Sigmoid colon (tissue), 7 donors: ENCODE results near the gene GNG13. TPM values are rescaled to one million over a fixed set of nuclear protein-coding genes. Genes with fewer than 3 reads are reported as not detected.

ENCODE experiments used
- DNase-seq: peaks from one replicate; pipeline ENCODE4 v3.0.0-alpha.2; 2019
- H3K27ac ChIP-seq, 4 donors: fragments of 200-600 bp; sonication (generic); one replicate each; pipeline ENCODE4 v1.5.1; 2016 to 2019; ENCODE audit warnings: mild to moderate bottlenecking in 1 of 4
- H3K27me3 ChIP-seq, 3 donors: fragments of 200-600 bp; sonication (generic); one replicate each; pipeline ENCODE4 v1.5.1; 2019; ENCODE audit warnings: mild to moderate bottlenecking in 1 of 3
- H3K36me3 ChIP-seq, 4 donors: fragments of 200-600 bp; sonication (generic); one replicate each; pipeline ENCODE4 v1.5.1; 2016 to 2019
- H3K4me1 ChIP-seq, 4 donors: fragments of 200-600 bp; sonication (generic); one replicate each; pipeline ENCODE4 v1.5.1; 2017 to 2019
- H3K4me3 ChIP-seq, 4 donors: fragments of 200-600 bp; sonication (generic); one replicate each; pipeline ENCODE4 v1.5.1; 2017 to 2019; ENCODE audit warnings: mild to moderate bottlenecking in 2 of 4, moderate library complexity in 1 of 4
- H3K9me3 ChIP-seq, 4 donors: fragments of 200-600 bp in 3 of 4; sonication (generic) in 3 of 4; one replicate each; pipeline versions ENCODE4 v1.5.1 to v1.6.1; 2013 to 2019
- CTCF ChIP-seq, 4 experiments: fragments of 450-650 bp in 3 of 4; fragments of 200-600 bp in 1 of 4; IDR thresholded peaks; one replicate each; pipeline ENCODE4 v1.5.1; 2016 to 2019; ENCODE audit warnings: antibody characterized with exemption in 4 of 4, mild to moderate bottlenecking in 3 of 4, moderate library complexity in 2 of 4
- EP300 ChIP-seq, 4 donors: sonication (generic); formaldehyde crosslinking; IDR thresholded peaks; one replicate each; pipeline ENCODE4 v1.6.1; 2017; ENCODE audit warnings: antibody characterized with exemption in 4 of 4
- POLR2A ChIP-seq, 2 donors: fragments of 450-650 bp; IDR thresholded peaks; one replicate each; pipeline ENCODE4 v1.6.1; 2016; ENCODE audit warnings: antibody characterized with exemption in 2 of 2, mild to moderate bottlenecking in 2 of 2, moderate library complexity in 2 of 2
- POLR2AphosphoS5 ChIP-seq, 4 donors: sonication (generic); formaldehyde crosslinking; IDR thresholded peaks; one replicate each; pipeline ENCODE4 v1.6.1; 2017; ENCODE audit warnings: antibody characterized with exemption in 4 of 4
- WGBS, 2 donors: extraction: QIAGEN DNeasy Blood & Tissue Kit; methylation state at CpG; one replicate each; pipeline ENCODE4 v1.1.7; 2013; 5-methylcytosine and 5-hydroxymethylcytosine counted together
- intact Hi-C: fragments of 100-400 bp; cut with DNase I; formaldehyde crosslinking; loops from one replicate; pipeline ENCODE4 v1.15.1; 2023
- polyA plus RNA-seq, 3 donors: library from polyadenylated mRNA; stranded (reverse); fragments of 200-250 nt; gene quantifications; one replicate each; pipeline ENCODE4 v1.2.3, GENCODE V29; 2013
- total RNA-seq, 4 donors: library from RNA; depleted of rRNA; stranded (reverse); fragments of >200 nt; gene quantifications; one replicate each; pipeline ENCODE4 v1.1.0, GENCODE V29; 2016
- donor health status: healthy with polysubstance abuse.
- donor health status: Bipolar disorder and iron deficiency.
- donor health status: healthy.

The GNG13 gene
- total and polyA plus RNA-seq, 7 donors: 0.47 to 1.2 (median 0.92) TPM; not detected in 4

GRCh38 chr16:800834-801511, 439 bp upstream of the GNG13 start:
- Histone ChIP-seq H3K27ac (no peak overlapping the region), H3K27me3 (peaks cover 19 to 81% (median 57%) of the 10 kb centered on the region in 3 donors), H3K36me3 (no peaks in the 10 kb centered on the region), H3K4me3 (no peak overlapping the region), H3K4me1 (peaks cover 0 to 5% (median under 1%) of the 10 kb centered on the region in 4 donors), H3K9me3 (peaks cover 0 to 3% (median 0%) of the 10 kb centered on the region in 4 donors)
- no peak for DNase-seq
- 12 to 14% methylated on average over 17 of the region's 17 CpGs for WGBS, 2 donors
- intact Hi-C loops: no loop called here
- TF ChIP-seq CTCF (IDR thresholded peaks at IDR 0.05): no peak
- no peak for TF ChIP-seq POLR2A (IDR thresholded peaks at IDR 0.05)
- no peak for TF ChIP-seq POLR2AphosphoS5 (IDR thresholded peaks at IDR 0.05)
- TF ChIP-seq EP300 (IDR thresholded peaks at IDR 0.05): no peak

- 48 to 60% methylated on average over 22 of the region's 22 CpGs for WGBS, 2 donors
- no peak for DNase-seq
- H3K27me3 ChIP-seq: peaks cover 19 to 80% (median 57%) of the 10 kb centered on the region in 3 donors
These were observed 1.2 kb downstream of the GNG13 start for GRCh38 chr16:799111-799947.

GRCh38 chr16:798666-799065, 1.9 kb downstream of the GNG13 start:
- DNase-seq: no peak
- intact Hi-C loops: no loop called here
- no peak overlapping the region for H3K27ac ChIP-seq
- peaks cover 19 to 78% (median 57%) of the 10 kb centered on the region in 3 donors for H3K27me3 ChIP-seq
- H3K4me3 ChIP-seq: no peak overlapping the region
- H3K9me3 ChIP-seq: peaks cover 0 to 3% (median 0%) of the 10 kb centered on the region in 4 donors
- H3K36me3 ChIP-seq: no peaks in the 10 kb centered on the region
- TF ChIP-seq CTCF (IDR thresholded peaks at IDR 0.05) (no peak), EP300 (IDR thresholded peaks at IDR 0.05) (no peak), POLR2AphosphoS5 (IDR thresholded peaks at IDR 0.05) (no peak), POLR2A (IDR thresholded peaks at IDR 0.05) (no peak)
- no peaks in the 10 kb centered on the region for H3K4me1 ChIP-seq
- WGBS, 2 donors: 83 to 87% methylated on average over 19 of the region's 19 CpGs

More at GRCh38 chr16:799111-799947, 1.2 kb downstream of the GNG13 start:
- Histone ChIP-seq H3K9me3 (peaks cover 0 to 3% (median 0%) of the 10 kb centered on the region in 4 donors), H3K4me3 (no peak overlapping the region), H3K36me3 (no peaks in the 10 kb centered on the region), H3K4me1 (no peaks in the 10 kb centered on the region), H3K27ac (no peak overlapping the region)
- intact Hi-C loops: no loop called here
- TF ChIP-seq EP300 (IDR thresholded peaks at IDR 0.05) (no peak), CTCF (IDR thresholded peaks at IDR 0.05) (no peak), POLR2AphosphoS5 (IDR thresholded peaks at IDR 0.05) (no peak), POLR2A (IDR thresholded peaks at IDR 0.05) (no peak)

GRCh38 chr16:797686-798085, 2.8 kb downstream of the GNG13 start:
- intact Hi-C loops: no loop called here
- peaks cover 19 to 69% (median 52%) of the 10 kb centered on the region in 3 donors for H3K27me3 ChIP-seq

More at GRCh38 chr16:797686-798085, 2.8 kb downstream of the GNG13 start:
- no peak for DNase-seq
- TF ChIP-seq POLR2AphosphoS5 (IDR thresholded peaks at IDR 0.05): no peak
- no peak for TF ChIP-seq CTCF (IDR thresholded peaks at IDR 0.05)
- TF ChIP-seq POLR2A (IDR thresholded peaks at IDR 0.05): no peak
- no peak for TF ChIP-seq EP300 (IDR thresholded peaks at IDR 0.05)
- Histone ChIP-seq H3K36me3 (no peaks in the 10 kb centered on the region), H3K27ac (no peak overlapping the region), H3K4me3 (no peak overlapping the region), H3K4me1 (no peaks in the 10 kb centered on the region), H3K9me3 (peaks cover 0 to 3% (median 0%) of the 10 kb centered on the region in 4 donors)
- 91 to 94% methylated on average over 22 of the region's 22 CpGs for WGBS, 2 donors
